Breast epithelium (tissue), 3 donors: Measurements from ENCODE around the gene FAU.

Source experiments
- CTCF ChIP-seq, 3 donors: fragments of 450-650 bp; IDR thresholded peaks; one replicate each; pipeline ENCODE4 v1.5.1; 2016 to 2017; ENCODE audit warnings: antibody characterized with exemption in 3 of 3, mild to moderate bottlenecking in 3 of 3, moderate library complexity in 3 of 3
- POLR2A ChIP-seq: fragments of 450-650 bp; IDR thresholded peaks from one replicate; pipeline ENCODE4 v1.6.1; 2016; ENCODE audit warnings: antibody characterized with exemption, mild to moderate bottlenecking, moderate library complexity

DNA sequence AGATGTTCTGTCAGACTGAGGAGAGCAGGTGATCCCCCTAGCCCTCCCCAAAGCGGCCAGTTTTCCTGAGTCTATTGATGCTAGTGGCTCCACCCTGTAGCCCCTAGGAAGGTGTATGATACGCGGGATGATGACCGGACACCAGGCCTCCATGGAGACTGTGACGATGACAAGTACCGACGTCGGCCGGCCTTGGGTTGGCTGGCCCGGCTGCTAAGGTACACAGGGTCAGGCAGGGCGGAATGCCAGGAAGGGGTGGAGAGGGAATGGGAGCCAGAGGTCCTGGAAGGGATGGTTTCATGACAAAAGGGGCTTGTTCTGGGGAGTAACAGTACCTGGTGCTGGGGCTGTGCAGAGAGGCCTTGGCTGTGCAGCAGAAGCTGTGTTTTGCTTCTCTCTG lies 34.7 kb downstream of the FAU start:
- TF ChIP-seq POLR2A (no peak), CTCF (IDR thresholded peaks at IDR 0.05) (no peak)
